Femur (tissue), 1 donor: ENCODE results near the gene SF1.

ENCODE experiments used
- DNase-seq: peaks from one replicate; pipeline ENCODE4 v3.0.0-alpha.2; 2017

SF1 gene

DNA sequence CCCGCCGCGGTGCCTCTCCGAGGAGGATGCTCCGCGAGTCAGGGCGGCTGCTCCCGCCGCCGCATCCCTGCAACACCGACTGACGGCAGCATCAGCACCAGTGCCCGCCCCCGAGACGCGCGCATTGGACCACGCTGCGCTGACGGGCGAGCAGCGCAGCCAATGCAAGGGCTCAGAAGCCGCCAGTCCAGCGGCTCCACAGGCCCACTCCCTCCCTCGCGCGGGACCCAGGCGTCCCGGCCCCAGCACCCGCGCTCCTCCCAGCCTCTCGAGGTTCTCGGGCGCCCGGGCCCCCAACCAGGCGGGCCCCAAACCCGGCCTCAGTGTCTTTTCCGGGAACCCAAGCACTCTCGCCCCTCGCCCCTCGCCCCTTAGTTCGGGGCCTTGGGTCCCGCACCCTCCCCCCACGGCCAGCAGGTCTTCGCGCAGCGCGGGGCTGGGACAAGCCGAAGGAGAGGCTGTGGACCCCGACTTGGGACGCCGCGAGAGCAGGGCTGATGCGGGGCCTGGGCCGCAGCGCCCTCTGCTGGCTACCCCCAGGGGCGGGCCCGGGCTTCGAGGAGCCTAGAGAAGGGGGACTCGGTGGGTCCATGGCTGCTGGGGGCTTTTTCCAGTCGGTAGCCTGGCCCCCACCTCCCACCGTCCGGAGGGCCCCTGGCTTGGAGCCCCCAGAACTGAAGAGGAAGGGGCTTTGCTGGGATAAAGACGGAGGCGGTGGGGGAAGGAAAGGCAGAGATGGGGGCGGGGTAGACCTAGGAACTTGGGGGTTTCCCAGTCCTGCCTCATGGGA, 55.0 kb downstream of the SF1 start, which contains the start of gene NRXN2:
NRXN2 (minus strand) TSS at position 81 of the 790 bp plus-strand sequence. CDS start 9,498 bp downstream, outside the sequence.
- peak; percentile 88 for DNase-seq

DNA sequence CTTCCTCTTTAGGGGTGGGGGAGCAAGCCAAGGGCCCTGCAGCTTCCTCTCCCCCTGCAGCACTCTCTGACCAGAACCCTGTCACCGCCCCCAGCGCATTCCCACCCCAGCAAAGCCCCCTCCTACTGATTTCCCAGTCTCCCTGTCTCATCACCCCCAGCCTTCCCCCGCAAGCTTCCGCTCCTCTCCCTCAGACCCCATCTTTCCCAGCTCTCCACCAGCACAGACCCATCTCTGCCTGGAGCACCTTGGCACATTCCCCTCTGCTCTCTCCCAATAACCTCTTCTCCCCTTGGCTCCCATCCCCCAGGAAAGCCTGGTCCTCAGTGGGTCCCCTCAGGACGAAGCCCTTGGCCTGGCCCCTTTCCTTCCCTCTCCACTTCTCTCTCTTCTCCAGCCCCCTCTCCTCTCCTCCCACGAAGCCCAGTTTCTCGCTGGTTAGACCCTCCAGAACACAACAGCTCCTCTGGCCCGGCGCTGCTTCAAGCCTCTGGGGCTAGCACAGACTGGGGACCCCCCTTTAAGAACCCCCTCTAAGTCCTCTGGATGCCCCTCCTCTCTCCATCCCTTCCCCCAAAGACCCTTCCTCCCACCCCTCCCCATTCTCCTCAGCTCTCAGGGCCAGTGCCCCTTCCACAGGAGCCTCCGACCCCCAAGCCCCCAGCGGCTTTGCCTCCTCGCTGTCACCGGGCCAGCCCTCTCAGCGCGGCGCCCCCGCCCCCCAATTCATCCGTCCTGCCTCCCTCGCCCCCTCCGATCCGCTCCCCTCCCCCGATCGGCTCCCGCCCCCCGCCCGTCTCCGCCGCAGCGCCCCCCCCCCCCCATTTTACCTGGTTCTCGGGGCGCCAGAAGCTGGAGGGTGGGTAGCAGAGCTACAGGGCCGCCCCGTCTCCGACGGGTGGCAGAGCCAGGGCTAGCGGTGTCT, 55.9 kb downstream of the SF1 start:
- DNase-seq = no peak

GRCh38 chr11:64721359-64721699, 57.0 kb downstream of the SF1 start:
- no peak for DNase-seq

- DNase-seq = no peak
Measured at GRCh38 chr11:64720640-64721358, 57.5 kb downstream of the SF1 start.

- DNase-seq = no peak
Measured at GRCh38 chr11:64720167-64720566, 58.2 kb downstream of the SF1 start.

DNA sequence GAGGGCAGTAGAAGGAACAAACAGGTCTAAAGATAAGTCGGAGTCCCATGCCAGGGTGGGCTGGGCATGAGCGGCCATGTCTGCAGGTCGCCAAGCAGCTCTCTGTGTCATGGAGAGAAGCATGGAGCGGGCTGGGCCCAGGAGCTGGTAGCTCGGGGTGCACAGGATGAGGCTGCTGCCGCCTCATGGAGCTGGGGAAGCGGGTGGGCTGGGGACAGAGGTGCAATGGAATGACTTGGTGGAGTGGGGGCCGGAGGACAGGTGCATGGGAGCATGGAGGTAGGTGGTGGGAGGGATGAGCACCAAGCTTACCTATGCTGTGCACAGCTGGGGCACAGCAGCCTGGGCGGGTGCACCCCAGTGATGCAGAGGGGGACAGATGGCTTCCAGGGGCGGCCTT, 58.9 kb downstream of the SF1 start:
- no peak for DNase-seq

GRCh38 chr11:64718780-64719124, 59.6 kb downstream of the SF1 start:
- no peak for DNase-seq

- DNase-seq = no peak
Measured at GRCh38 chr11:64718084-64718779, 60.1 kb downstream of the SF1 start.

- no peak for DNase-seq
Measured at GRCh38 chr11:64717268-64717578, 61.1 kb downstream of the SF1 start.

GRCh38 chr11:64716473-64717267, 61.7 kb downstream of the SF1 start:
- no peak for DNase-seq

- DNase-seq = no peak
Measured at GRCh38 chr11:64715756-64716472, 62.4 kb downstream of the SF1 start.

DNA sequence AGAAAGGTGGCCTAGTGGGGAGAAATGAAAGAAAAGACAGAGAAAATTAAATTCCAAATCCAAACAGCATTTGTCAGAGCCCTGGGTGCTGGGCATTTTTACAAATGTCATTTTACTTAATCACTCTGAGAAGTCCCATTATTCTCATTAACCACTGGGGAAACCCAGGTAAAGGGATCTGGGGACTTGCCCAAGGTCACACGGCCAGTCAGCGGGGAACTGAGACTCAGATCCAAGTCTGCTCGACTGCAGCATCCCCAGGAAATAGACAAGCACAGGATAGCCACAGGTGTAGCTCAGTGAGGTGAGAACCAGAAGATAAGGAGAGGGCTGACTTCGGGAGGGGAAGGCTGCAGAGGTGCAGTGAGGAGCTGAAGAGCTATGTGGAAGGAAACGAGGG, 63.2 kb downstream of the SF1 start:
- no peak for DNase-seq

DNA sequence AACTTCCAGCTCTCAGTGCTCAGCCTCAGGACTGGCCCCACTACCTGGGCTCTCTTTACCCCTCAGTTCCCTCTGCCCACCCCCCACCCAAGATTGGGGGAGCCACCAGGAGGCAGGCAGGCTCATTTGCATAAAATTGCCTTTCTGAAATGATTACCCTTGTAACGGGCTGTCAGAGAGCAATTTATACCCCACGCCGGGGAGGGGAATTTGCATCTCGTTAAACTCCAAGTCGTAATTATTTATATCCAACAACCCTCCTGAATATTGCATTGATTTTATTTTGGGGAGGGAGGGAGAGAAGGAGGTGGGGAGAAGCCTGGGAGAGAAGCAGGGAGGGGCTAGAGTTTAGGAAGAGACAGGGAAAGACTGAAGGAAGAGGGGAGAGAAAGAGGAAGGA, 63.7 kb downstream of the SF1 start:
- no peak for DNase-seq
